ENCODE measurements around the gene ZYX.
"Not testable (repeated sequence)": the region's sequence is repeated elsewhere in the genome, so short reads cannot be mapped to it uniquely, and the experiment has no call there.

The ZYX gene

GRCh38 chr7:143384661-143385631, 3.8 kb downstream of the ZYX start:
- H3K36me3 ChIP-seq (replicated peaks), result peaks cover 39% of the 10 kb centered on the region
- DNase-seq (ENCODE audit: low spot score in 2 of 2), result no peak
- H3K9me3 ChIP-seq, result no peaks in the 10 kb centered on the region
- H3K4me3 ChIP-seq, result no peak overlapping the region
- in situ Hi-C loops (cut with MboI; ENCODE audit: low sequenced_read_pairs), result no loop called here
- no peaks in the 10 kb centered on the region for H3K27me3 ChIP-seq (ENCODE audit: low read depth)
- peaks cover 10% of the 10 kb centered on the region for H3K4me1 ChIP-seq

DNA sequence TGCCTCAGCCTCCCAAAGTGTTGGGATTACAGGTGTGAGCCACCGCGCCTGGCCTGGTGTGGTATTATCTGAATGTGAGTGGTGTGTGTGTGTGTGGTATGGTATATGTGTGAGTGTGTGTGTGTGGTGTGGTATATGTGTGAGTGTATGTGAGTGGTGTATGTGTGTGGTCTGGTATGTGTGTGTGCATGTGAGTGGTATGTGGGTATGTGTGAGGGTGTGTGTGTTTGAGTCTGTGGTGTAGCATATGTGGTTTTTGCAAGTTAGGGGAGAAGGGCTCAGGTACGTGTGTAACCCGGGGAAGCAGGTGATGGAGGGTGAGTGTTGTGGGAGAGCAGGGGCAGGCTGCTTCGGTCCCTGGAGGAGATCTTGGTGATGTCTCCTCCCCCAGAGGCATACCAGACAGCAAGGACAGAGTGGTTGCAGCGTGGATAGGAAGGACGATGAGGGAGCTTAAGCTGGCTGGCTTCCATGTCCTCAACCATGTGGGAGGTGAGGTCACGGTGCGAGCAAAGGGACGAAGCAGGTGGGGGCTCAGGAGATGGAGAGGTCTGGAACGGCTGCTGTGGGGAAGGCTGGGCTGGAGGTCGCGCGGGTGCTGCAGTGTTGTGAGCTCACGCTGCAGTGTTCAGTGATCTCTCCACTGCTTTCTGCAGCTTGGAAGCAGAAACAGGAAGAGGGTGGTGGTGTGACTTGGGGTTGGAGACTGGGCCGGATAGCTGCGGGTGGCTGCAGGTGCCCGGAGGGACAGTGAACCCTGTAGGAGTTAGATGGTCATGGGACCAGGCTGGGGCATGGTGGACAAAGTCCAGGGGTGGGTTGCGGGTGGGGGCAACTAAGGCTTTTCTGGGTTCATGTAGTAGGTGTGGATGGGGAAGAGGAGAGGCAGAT, 5.0 kb downstream of the ZYX start:
- Histone ChIP-seq H3K9me3 (no peaks in the 10 kb centered on the region), H3K4me1 (peaks cover 9% of the 10 kb centered on the region), H3K4me3 (no peak overlapping the region), H3K27me3 (ENCODE audit: low read depth) (no peaks in the 10 kb centered on the region), H3K36me3 (replicated peaks) (peaks cover 47% of the 10 kb centered on the region)
- in situ Hi-C loops (cut with MboI; ENCODE audit: low sequenced_read_pairs), result no loop called here
- no peak for DNase-seq (ENCODE audit: low spot score in 2 of 2)

DNA sequence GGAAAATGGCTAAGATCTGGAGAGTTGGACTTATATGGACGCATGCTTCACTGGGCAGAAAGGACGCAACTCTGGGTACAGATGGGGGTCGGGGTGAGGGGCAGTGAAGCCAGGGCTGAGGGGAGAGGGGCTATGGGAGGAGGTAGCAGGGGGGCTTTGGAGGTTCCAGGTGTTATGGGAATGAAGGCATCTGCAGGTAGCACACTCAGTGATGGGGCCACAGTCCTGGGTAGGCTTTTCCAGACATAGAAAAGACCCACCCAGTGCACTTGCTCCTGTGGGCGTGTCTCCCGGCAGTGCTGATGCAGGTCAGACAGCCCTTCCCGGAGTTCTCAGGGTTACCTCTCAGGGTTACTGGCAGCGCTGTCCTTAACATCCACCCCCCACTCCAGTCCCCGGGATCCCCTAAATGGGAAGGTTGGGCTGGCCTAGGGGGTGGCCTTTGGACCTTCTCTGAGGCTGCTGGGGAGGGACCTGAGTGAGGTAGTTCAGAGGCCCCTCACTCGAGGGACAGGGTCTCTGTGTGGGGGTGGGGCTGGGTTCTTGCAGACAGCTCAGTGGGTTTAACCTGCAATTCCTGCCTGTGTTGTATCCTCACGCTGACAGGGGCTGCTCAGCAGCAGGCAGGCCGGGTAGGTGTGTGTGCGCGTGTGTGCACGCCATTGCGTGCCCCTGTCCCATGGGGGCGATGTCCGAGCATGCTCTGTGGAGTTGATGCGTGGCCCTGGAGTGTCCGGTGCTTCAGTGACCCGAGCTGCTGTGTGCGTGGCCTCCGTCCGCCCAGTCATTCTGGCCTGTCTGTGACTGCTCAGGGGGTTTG, 6.2 kb downstream of the ZYX start:
- in situ Hi-C loops (cut with MboI; ENCODE audit: low sequenced_read_pairs), result no loop called here
- Histone ChIP-seq H3K4me1 (peaks cover 9% of the 10 kb centered on the region), H3K36me3 (replicated peaks) (peaks cover 56% of the 10 kb centered on the region), H3K4me3 (no peak overlapping the region), H3K27me3 (ENCODE audit: low read depth) (no peaks in the 10 kb centered on the region), H3K9me3 (no peaks in the 10 kb centered on the region)
- DNase-seq (ENCODE audit: low spot score in 2 of 2), result no peak

- in situ Hi-C loops (cut with MboI; ENCODE audit: low sequenced_read_pairs), result no loop called here
- Histone ChIP-seq H3K9me3 (no peaks in the 10 kb centered on the region), H3K27me3 (ENCODE audit: low read depth) (no peaks in the 10 kb centered on the region), H3K4me3 (no peak overlapping the region), H3K36me3 (replicated peaks) (peaks cover 52% of the 10 kb centered on the region), H3K4me1 (peaks cover 9% of the 10 kb centered on the region)
- DNase-seq (ENCODE audit: low spot score in 2 of 2), result no peak
Observed at GRCh38 chr7:143388051-143388450, 6.9 kb downstream of the ZYX start.

DNA sequence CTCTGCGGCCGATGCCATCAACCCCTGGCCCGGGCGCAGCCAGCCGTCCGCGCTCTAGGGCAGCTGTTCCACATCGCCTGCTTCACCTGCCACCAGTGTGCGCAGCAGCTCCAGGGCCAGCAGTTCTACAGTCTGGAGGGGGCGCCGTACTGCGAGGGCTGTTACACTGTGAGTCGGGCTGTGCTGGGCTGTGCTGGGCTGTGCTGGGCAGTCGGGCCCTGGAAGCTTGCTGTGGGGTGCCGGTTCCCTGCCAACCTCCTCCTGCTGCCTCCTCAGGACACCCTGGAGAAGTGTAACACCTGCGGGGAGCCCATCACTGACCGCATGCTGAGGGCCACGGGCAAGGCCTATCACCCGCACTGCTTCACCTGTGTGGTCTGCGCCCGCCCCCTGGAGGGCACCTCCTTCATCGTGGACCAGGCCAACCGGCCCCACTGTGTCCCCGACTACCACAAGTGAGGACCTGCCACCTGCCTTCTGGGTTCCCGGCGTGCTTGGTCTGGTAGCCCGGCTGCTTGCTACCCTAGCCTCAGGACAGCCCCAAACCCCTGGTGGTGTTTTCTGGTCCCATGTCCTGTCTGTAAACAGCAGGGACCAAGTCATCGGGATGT, 7.5 kb downstream of the ZYX start:
- H3K36me3 ChIP-seq (replicated peaks), result peaks cover 50% of the 10 kb centered on the region

DNA sequence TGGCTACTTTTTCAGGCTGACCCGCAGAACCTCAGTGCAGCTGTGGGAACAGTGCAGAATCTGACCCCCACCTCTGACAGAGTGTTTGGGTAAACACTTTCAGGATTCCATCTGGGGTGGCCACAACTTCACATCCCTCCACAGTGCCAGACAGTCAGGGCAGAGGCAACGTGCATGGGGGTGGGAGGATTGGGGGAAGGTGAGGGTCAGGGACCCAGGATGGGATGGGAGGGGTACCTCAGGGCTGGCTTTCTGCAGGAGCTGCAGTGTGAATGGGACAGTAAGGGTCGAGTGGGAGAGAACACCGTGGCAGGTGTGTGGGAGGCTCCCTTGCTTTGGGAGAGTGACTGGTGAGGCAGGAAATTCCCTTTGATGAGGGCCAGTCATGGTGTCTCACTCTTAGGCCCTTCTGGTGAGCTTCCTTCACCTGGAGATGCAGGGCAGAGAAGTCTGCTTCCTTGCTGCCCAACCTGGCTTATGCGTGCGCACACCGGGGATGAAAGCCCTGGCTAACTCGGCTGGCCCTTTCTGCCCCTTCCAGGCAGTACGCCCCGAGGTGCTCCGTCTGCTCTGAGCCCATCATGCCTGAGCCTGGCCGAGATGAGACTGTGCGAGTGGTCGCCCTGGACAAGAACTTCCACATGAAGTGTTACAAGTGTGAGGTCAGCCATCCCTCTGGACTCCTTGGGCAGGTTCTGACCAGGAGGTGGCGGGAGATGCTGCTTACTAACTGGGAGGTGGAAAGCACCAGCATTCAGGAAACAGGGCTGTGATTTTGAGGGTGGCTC, 8.4 kb downstream of the ZYX start:
- no peaks in the 10 kb centered on the region for H3K4me1 ChIP-seq
- no peaks in the 10 kb centered on the region for H3K27me3 ChIP-seq (ENCODE audit: low read depth)
- no peaks in the 10 kb centered on the region for H3K9me3 ChIP-seq
- no peak for DNase-seq (ENCODE audit: low spot score in 2 of 2)
- in situ Hi-C loops (cut with MboI; ENCODE audit: low sequenced_read_pairs), result no loop called here
- H3K4me3 ChIP-seq, result no peak overlapping the region
- H3K36me3 ChIP-seq (replicated peaks), result peaks cover 45% of the 10 kb centered on the region

More for the DNA sequence above, 7.5 kb downstream of the ZYX start:
- Histone ChIP-seq H3K4me1 (peaks cover 6% of the 10 kb centered on the region), H3K4me3 (no peak overlapping the region), H3K27me3 (ENCODE audit: low read depth) (no peaks in the 10 kb centered on the region), H3K9me3 (no peaks in the 10 kb centered on the region)
- in situ Hi-C loops (cut with MboI; ENCODE audit: low sequenced_read_pairs), result no loop called here
- no peak for DNase-seq (ENCODE audit: low spot score in 2 of 2)

DNA sequence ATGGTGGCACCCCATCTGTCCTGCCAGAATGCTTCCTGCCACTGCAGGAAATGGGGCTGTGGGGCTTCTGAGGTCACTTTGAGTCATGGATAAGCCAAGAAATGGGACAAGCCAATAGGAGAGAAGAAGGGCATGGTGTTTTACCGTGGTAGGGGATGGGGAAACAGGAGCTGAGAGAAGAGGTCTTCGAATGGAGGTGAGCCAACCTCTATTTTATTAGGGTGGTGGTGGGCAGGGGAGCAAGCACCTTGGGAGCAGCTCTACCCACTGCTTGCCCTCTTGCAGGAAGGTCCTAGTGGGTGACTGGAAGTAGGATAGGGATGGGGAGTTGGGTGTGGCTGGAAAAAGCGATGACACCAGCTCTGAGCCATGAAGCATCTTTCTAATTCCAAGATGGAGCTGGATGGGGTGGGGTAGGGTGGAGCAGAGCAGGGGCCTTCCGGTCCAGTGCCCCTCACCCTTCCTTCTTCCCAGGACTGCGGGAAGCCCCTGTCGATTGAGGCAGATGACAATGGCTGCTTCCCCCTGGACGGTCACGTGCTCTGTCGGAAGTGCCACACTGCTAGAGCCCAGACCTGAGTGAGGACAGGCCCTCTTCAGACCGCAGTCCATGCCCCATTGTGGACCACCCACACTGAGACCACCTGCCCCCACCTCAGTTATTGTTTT, 9.1 kb downstream of the ZYX start:
- no peak for DNase-seq (ENCODE audit: low spot score in 2 of 2)
- Histone ChIP-seq H3K4me3 (no peak overlapping the region), H3K27me3 (ENCODE audit: low read depth) (no peaks in the 10 kb centered on the region), H3K4me1 (no peaks in the 10 kb centered on the region), H3K36me3 (replicated peaks) (peaks cover 42% of the 10 kb centered on the region), H3K9me3 (no peaks in the 10 kb centered on the region)
- in situ Hi-C loops (cut with MboI; ENCODE audit: low sequenced_read_pairs), result no loop called here

DNA sequence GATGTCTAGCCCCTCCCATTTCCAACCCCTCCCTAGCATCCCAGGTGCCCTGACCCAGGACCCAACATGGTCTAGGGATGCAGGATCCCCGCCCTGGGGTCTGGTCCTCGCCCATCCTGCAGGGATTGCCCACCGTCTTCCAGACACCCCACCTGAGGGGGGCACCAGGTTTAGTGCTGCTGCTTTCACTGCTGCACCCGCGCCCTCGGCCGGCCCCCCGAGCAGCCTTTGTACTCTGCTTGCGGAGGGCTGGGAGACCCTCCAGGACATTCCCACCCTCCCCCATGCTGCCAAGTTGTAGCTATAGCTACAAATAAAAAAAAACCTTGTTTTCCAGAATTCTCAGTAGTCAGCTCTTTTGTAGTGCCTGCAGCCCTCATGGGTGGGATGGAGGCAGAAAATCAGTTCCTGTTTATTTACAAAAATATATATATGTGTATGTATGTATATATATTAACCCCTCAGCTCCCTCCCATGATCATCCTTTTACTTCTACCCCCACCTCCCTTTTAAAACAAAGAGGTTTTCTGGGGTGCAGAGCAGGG, 9.7 kb downstream of the ZYX start:
- Histone ChIP-seq H3K4me3 (no peak overlapping the region), H3K36me3 (replicated peaks) (peaks cover 41% of the 10 kb centered on the region), H3K27me3 (ENCODE audit: low read depth) (no peaks in the 10 kb centered on the region), H3K4me1 (no peaks in the 10 kb centered on the region), H3K9me3 (no peaks in the 10 kb centered on the region)
- no peak for DNase-seq (ENCODE audit: low spot score in 2 of 2)
- in situ Hi-C loops (cut with MboI; ENCODE audit: low sequenced_read_pairs), result no loop called here

- Histone ChIP-seq H3K27me3 (ENCODE audit: low read depth) (no peaks in the 10 kb centered on the region), H3K4me1 (no peaks in the 10 kb centered on the region), H3K9me3 (no peaks in the 10 kb centered on the region), H3K4me3 (no peak overlapping the region), H3K36me3 (replicated peaks) (peaks cover 41% of the 10 kb centered on the region)
- in situ Hi-C loops (cut with MboI; ENCODE audit: low sequenced_read_pairs), result no loop called here
- DNase-seq (ENCODE audit: low spot score in 2 of 2), result no peak
Observed at GRCh38 chr7:143391462-143392404, 10.6 kb downstream of the ZYX start.

- H3K27me3 ChIP-seq (ENCODE audit: low read depth); H3K4me1 ChIP-seq; in situ Hi-C loops (cut with MboI; ENCODE audit: low sequenced_read_pairs); DNase-seq (ENCODE audit: low spot score in 2 of 2); H3K4me3 ChIP-seq; H3K9me3 ChIP-seq: not testable (repeated sequence)
- peaks cover 39% of the 10 kb centered on the region for H3K36me3 ChIP-seq (replicated peaks)
Observed at GRCh38 chr7:143392427-143392826, 11.3 kb downstream of the ZYX start.

DNA sequence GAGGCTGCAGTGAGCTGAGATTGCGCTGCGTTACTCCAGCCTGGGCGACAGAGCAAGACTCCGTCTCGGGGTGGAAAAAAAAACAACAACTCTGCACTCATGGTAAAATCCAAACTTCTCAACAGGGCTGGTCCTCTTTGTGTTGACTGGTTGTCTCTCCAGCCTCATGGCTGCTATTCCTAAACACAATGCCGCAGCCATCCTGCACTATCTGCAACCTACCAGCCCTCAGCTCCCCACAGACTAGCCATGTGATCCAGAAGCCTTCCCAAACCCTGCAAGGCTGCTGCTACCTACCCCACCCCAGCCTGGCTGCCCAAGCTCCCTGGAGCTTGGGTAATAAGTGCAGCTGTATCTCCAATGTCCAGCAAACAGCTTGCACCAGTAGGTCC, 11.7 kb downstream of the ZYX start:
- in situ Hi-C loops (cut with MboI; ENCODE audit: low sequenced_read_pairs), result no loop called here
- H3K36me3 ChIP-seq (replicated peaks), result peaks cover 35% of the 10 kb centered on the region
- H3K4me1 ChIP-seq, result no peaks in the 10 kb centered on the region
- H3K4me3 ChIP-seq, result no peak overlapping the region
- no peaks in the 10 kb centered on the region for H3K27me3 ChIP-seq (ENCODE audit: low read depth)
- no peaks in the 10 kb centered on the region for H3K9me3 ChIP-seq
- DNase-seq (ENCODE audit: low spot score in 2 of 2), result no peak
